ENCODE measurements around the gene REST. TPM values are rescaled to one million over a fixed set of nuclear protein-coding genes. Genes with fewer than 3 reads are reported as not detected.

Gene REST
- total and polyA plus RNA-seq, 9 of the 15 experiments (the other 6 are each of a cell fraction or from before 2014, with no cell fraction given), result 2.9 to 24.0 (median 19.2) TPM

DNA sequence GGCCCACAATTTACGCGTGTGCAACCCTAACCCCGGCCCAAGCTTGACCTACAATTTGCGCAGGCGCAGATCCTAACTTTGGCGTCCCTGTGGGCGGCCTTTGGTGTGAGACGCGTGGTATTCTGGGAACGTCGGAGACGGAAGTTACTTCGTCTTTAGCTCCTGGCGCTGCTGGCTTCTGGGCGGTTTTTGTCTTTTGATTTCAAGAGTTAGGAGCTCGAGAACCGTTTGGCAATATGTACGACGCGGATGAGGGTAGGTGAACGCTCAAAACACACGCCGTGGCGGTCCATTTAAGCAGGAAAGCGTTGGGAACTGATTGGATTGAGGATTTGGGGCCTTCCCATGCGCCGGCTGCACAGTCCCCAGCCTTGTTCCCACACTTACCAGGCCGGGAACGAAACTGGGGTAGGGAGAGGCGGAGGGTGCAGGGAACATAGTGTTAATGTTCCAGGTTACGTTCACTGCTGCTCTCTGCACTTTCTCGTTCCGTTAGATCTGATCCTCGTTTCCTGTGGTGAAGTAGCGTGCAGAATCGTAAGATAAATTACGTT is 71.1 kb downstream of the REST start, which contains the start of gene POLR2B (continued):
- no peak for TF ChIP-seq ZNF561 (CRISPR knock-in tag; conservative IDR thresholded peaks at IDR 0.05)
- TF ChIP-seq, protein P1, sequence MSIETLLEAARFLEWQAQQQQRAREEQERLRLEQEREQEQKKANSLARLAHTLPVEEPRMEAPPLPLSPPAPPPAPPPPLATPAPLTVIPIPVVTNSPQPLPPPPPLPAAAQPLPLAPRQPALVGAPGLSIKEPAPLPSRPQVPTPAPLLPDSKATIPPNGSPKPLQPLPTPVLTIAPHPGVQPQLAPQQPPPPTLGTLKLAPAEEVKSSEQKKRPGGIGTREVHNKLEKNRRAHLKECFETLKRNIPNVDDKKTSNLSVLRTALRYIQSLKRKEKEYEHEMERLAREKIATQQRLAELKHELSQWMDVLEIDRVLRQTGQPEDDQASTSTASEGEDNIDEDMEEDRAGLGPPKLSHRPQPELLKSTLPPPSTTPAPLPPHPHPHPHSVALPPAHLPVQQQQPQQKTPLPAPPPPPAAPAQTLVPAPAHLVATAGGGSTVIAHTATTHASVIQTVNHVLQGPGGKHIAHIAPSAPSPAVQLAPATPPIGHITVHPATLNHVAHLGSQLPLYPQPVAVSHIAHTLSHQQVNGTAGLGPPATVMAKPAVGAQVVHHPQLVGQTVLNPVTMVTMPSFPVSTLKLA (conservative IDR thresholded peaks at IDR 0.05), result peak in 1 of 2 experiments; percentile 9; a peak in 2 of 4 replicates
- TF ChIP-seq, protein P2, sequence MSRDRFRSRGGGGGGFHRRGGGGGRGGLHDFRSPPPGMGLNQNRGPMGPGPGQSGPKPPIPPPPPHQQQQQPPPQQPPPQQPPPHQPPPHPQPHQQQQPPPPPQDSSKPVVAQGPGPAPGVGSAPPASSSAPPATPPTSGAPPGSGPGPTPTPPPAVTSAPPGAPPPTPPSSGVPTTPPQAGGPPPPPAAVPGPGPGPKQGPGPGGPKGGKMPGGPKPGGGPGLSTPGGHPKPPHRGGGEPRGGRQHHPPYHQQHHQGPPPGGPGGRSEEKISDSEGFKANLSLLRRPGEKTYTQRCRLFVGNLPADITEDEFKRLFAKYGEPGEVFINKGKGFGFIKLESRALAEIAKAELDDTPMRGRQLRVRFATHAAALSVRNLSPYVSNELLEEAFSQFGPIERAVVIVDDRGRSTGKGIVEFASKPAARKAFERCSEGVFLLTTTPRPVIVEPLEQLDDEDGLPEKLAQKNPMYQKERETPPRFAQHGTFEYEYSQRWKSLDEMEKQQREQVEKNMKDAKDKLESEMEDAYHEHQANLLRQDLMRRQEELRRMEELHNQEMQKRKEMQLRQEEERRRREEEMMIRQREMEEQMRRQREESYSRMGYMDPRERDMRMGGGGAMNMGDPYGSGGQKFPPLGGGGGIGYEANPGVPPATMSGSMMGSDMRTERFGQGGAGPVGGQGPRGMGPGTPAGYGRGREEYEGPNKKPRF (IDR thresholded peaks at IDR 0.05; ENCODE audit: low read depth, low read length), result no peak
- TF ChIP-seq ZNF140 (CRISPR knock-in tag; IDR thresholded peaks at IDR 0.05), result no peak
- no peak for TF ChIP-seq NCOA6 (IDR thresholded peaks at IDR 0.05)
- TF ChIP-seq, protein P3, sequence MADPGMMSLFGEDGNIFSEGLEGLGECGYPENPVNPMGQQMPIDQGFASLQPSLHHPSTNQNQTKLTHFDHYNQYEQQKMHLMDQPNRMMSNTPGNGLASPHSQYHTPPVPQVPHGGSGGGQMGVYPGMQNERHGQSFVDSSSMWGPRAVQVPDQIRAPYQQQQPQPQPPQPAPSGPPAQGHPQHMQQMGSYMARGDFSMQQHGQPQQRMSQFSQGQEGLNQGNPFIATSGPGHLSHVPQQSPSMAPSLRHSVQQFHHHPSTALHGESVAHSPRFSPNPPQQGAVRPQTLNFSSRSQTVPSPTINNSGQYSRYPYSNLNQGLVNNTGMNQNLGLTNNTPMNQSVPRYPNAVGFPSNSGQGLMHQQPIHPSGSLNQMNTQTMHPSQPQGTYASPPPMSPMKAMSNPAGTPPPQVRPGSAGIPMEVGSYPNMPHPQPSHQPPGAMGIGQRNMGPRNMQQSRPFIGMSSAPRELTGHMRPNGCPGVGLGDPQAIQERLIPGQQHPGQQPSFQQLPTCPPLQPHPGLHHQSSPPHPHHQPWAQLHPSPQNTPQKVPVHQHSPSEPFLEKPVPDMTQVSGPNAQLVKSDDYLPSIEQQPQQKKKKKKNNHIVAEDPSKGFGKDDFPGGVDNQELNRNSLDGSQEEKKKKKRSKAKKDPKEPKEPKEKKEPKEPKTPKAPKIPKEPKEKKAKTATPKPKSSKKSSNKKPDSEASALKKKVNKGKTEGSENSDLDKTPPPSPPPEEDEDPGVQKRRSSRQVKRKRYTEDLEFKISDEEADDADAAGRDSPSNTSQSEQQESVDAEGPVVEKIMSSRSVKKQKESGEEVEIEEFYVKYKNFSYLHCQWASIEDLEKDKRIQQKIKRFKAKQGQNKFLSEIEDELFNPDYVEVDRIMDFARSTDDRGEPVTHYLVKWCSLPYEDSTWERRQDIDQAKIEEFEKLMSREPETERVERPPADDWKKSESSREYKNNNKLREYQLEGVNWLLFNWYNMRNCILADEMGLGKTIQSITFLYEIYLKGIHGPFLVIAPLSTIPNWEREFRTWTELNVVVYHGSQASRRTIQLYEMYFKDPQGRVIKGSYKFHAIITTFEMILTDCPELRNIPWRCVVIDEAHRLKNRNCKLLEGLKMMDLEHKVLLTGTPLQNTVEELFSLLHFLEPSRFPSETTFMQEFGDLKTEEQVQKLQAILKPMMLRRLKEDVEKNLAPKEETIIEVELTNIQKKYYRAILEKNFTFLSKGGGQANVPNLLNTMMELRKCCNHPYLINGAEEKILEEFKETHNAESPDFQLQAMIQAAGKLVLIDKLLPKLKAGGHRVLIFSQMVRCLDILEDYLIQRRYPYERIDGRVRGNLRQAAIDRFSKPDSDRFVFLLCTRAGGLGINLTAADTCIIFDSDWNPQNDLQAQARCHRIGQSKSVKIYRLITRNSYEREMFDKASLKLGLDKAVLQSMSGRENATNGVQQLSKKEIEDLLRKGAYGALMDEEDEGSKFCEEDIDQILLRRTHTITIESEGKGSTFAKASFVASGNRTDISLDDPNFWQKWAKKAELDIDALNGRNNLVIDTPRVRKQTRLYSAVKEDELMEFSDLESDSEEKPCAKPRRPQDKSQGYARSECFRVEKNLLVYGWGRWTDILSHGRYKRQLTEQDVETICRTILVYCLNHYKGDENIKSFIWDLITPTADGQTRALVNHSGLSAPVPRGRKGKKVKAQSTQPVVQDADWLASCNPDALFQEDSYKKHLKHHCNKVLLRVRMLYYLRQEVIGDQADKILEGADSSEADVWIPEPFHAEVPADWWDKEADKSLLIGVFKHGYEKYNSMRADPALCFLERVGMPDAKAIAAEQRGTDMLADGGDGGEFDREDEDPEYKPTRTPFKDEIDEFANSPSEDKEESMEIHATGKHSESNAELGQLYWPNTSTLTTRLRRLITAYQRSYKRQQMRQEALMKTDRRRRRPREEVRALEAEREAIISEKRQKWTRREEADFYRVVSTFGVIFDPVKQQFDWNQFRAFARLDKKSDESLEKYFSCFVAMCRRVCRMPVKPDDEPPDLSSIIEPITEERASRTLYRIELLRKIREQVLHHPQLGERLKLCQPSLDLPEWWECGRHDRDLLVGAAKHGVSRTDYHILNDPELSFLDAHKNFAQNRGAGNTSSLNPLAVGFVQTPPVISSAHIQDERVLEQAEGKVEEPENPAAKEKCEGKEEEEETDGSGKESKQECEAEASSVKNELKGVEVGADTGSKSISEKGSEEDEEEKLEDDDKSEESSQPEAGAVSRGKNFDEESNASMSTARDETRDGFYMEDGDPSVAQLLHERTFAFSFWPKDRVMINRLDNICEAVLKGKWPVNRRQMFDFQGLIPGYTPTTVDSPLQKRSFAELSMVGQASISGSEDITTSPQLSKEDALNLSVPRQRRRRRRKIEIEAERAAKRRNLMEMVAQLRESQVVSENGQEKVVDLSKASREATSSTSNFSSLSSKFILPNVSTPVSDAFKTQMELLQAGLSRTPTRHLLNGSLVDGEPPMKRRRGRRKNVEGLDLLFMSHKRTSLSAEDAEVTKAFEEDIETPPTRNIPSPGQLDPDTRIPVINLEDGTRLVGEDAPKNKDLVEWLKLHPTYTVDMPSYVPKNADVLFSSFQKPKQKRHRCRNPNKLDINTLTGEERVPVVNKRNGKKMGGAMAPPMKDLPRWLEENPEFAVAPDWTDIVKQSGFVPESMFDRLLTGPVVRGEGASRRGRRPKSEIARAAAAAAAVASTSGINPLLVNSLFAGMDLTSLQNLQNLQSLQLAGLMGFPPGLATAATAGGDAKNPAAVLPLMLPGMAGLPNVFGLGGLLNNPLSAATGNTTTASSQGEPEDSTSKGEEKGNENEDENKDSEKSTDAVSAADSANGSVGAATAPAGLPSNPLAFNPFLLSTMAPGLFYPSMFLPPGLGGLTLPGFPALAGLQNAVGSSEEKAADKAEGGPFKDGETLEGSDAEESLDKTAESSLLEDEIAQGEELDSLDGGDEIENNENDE (IDR thresholded peaks at IDR 0.05; ENCODE audit: low read depth, low read length), result no peak
- no peak for TF ChIP-seq IRF1 (CRISPR knock-in tag; IDR thresholded peaks at IDR 0.05; ENCODE audit: borderline replicate concordance)
- no peak for TF ChIP-seq ZNF436 (CRISPR knock-in tag; IDR thresholded peaks at IDR 0.05)

All from K562 (cell line).